IPS-15b (cell line): ENCODE measurements around the gene SPANXN3.
"Not testable (repeated sequence)": the region's sequence is repeated elsewhere in the genome, so short reads cannot be mapped to it uniquely, and the experiment has no call there.

Experiments used
- H3K27me3 ChIP-seq: one replicate; pipeline ENCODE4 v1.6.1; 2013; ENCODE audit warnings: low read length; ENCODE audit not compliant: control insufficient read depth, insufficient read depth
- H3K36me3 ChIP-seq: one replicate; pipeline ENCODE4 v1.6.1; 2013; ENCODE audit warnings: low read length; ENCODE audit not compliant: control insufficient read depth, insufficient read depth
- H3K4me1 ChIP-seq: one replicate; pipeline ENCODE4 v1.6.1; 2013; ENCODE audit warnings: mild to moderate bottlenecking, low read length; ENCODE audit not compliant: control insufficient read depth, insufficient read depth
- H3K4me3 ChIP-seq: one replicate; pipeline ENCODE4 v1.5.1; 2013; ENCODE audit warnings: low read depth, low read length
- H3K9ac ChIP-seq: one replicate; pipeline ENCODE4 v1.6.1; 2013; ENCODE audit warnings: low read depth, mild to moderate bottlenecking, low read length
- H3K9me3 ChIP-seq: one replicate; pipeline ENCODE4 v1.6.1; 2013; ENCODE audit warnings: mild to moderate bottlenecking, low read length; ENCODE audit not compliant: control insufficient read depth, insufficient read depth

The SPANXN3 gene, protein sequence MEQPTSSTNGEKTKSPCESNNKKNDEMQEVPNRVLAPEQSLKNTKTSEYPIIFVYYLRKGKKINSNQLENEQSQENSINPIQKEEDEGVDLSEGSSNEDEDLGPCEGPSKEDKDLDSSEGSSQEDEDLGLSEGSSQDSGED

DNA sequence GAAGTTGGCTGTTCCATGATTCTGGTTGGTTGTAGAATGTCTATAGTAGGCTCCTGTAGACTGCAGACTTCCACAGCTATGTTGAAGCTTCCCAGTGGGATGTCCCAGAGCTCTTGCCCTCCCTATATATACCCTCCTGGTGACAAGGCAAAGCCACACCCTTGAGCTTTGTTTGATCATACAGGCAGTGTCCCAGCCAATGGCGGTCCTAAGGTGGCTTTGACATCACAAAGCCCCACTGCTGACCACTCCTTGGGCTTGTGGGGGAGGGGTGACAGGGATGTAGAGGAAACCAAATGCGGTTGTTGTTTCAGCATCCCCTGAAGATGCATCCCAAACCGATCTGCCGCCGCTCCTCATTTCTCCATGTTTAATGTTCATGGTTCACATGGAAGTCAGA, at the start of gene SPANXN3:
SPANXN3 (minus strand) TSS at position 101 of the 400 bp plus-strand sequence; CDS start at position 17, 84 bp downstream.
- H3K4me3 ChIP-seq, H3K4me1 ChIP-seq, H3K27me3 ChIP-seq, H3K9me3 ChIP-seq, H3K36me3 ChIP-seq, H3K9ac ChIP-seq: not testable (repeated sequence)

DNA sequence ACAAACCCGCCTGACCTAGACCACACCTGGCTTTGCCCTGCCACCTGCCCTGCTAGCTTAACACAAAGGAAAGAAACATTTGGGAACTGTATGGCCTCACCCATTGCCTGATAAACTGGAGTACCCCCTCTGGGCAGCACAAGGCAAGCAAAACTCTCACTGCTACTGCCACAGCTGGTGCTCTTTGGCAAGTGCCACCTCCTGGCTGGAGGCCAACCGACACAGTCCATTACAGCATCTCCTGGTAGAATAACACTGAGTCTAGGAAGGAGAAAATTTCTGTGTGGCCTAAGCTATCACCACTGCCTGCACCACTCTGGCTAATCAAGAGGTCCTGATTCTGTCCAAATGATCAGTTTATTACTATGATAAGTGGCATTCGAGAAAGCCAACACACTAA, 18.9 kb upstream of the SPANXN3 start:
- Histone ChIP-seq H3K4me1 (no peaks in the 10 kb centered on the region), H3K36me3 (no peaks in the 10 kb centered on the region), H3K27me3 (no peaks in the 10 kb centered on the region), H3K4me3 (no peak overlapping the region), H3K9me3 (no peaks in the 10 kb centered on the region), H3K9ac (no peak overlapping the region)

DNA sequence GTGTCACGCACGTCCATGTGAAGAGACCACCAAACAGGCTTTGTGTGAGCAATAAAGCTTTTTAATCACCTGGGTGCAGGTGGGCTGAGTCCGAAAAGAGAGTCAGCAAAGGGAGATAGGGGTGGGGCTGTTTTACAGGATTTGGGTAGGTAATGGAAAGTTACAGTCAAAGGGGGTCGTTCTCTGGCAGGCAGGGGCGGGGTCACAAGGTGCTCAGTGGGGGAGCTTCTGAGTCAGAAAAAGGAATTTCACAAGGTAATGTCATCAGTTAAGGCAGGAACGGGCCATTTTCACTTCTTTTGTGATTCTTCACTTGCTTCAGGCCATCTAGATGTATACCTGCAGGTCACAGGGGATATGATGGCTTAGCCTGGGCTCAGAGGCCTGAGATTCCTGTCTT, 15.1 kb downstream of the SPANXN3 start:
- H3K4me1 ChIP-seq, H3K9me3 ChIP-seq, H3K9ac ChIP-seq, H3K4me3 ChIP-seq, H3K27me3 ChIP-seq, H3K36me3 ChIP-seq: not testable (repeated sequence)

DNA sequence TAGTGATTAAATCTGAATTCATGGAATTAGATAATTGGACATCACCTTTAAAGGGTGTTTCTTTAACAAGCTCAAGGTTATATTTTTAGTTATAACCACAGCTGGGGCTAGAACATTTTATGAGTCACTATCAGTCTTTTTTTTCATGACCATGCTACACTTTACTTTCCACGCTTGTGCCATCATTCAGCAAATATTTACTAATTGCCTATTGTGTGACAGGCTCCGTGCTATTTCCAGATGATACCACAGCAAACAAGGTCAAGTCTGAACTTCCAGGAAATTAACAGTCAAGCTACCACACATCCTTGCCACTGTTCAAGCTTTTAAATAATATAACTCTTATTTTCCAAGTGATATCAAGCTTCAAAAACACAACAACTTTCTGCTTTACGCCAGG, 16.5 kb downstream of the SPANXN3 start:
- peaks cover 3% of the 10 kb centered on the region for H3K9me3 ChIP-seq
- no peak overlapping the region for H3K4me3 ChIP-seq
- H3K9ac ChIP-seq = no peak overlapping the region
- no peaks in the 10 kb centered on the region for H3K27me3 ChIP-seq
- H3K36me3 ChIP-seq = no peaks in the 10 kb centered on the region
- H3K4me1 ChIP-seq = no peaks in the 10 kb centered on the region

DNA sequence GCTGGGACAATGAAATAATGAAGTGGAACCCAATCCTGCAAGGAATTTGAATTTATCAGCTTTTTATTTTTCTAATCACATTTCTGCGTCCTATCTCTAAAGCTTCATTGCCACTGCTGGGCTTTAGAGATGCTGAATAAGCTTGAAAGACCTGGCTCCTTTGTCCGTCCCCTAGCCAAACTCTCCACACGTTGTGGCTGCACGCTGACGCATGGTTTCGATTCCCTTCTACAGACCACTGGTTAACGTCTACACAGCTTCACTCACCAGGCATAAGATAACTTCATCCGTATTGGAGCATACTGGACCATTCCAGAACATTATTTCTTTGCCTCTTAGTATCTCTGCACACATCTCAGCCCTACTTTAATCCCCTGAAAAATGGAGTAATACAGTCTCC, 31.2 kb downstream of the SPANXN3 start:
- H3K36me3 ChIP-seq = no peaks in the 10 kb centered on the region
- peaks cover 5% of the 10 kb centered on the region for H3K4me1 ChIP-seq
- H3K4me3 ChIP-seq = no peak overlapping the region
- H3K9me3 ChIP-seq = no peaks in the 10 kb centered on the region
- H3K9ac ChIP-seq = no peak overlapping the region
- no peaks in the 10 kb centered on the region for H3K27me3 ChIP-seq

DNA sequence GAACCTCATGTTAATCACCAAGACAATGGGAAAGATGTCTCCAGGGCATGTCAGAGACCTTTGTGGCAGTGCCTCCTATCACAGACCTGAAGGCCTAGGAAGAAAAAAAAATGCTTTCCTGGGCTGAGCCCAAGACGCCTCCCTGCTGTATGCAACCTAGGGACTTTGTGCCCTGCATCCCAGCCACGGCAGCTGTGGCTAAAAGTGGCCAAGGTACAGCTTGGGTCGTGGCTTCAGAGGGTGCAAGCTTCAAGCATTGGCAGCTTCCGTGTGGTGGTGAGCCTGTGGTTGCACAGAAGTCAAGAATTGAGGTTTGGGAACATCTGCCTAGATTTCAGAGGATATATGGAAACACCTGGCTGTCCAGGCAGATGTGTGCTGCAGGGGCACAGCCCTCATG, 40.5 kb downstream of the SPANXN3 start:
- H3K4me1 ChIP-seq = no peaks in the 10 kb centered on the region
- H3K9me3 ChIP-seq = no peaks in the 10 kb centered on the region
- no peak overlapping the region for H3K9ac ChIP-seq
- H3K4me3 ChIP-seq = no peak overlapping the region
- H3K36me3 ChIP-seq = no peaks in the 10 kb centered on the region
- no peaks in the 10 kb centered on the region for H3K27me3 ChIP-seq

DNA sequence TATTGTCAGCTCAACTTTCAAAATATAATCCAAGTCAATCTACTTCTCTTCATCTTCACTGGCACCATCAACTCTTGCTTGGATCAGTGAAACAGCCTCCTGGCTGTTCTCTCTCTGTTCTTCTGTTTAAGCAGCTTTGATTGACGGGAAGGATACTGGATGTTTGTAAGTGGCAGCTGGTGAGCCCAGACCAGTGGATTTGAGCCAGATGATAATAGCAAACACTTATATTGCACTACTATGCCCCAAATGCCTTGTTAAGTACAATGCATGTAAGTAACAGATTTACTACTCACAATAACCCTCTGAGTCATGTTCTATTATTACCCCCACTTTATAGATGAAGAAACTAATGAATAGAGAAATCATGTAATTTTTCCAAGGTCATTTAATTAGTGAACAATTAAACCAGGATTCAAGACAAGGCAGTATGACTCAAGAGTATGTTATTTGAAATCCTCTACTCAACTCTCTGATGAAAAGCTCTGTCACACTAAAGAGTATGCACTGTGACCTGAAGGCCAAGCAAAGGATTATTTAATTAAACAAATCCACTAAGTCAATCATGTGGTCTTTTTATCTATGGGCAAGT, 44.8 kb downstream of the SPANXN3 start:
- no peaks in the 10 kb centered on the region for H3K4me1 ChIP-seq
- H3K9ac ChIP-seq = no peak overlapping the region
- H3K36me3 ChIP-seq = no peaks in the 10 kb centered on the region
- no peaks in the 10 kb centered on the region for H3K9me3 ChIP-seq
- no peak overlapping the region for H3K4me3 ChIP-seq
- no peaks in the 10 kb centered on the region for H3K27me3 ChIP-seq

DNA sequence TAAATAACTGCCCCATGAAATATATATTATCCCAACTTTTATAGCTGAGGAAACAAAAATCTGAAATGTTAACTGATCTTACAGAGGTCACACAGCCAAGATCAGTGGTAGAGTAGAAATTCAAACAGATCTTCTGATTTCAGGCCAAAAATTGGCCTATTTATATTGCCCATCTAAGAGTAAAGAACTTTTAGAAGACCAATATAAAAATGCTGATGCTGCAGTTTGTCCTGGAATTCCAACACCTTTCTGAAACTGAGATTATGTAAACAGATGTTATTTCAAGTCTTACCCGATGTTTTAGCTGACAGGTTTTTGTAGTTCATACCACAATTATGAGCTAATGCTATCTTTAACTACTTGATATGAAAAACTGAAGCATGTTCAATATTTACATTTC, 51.1 kb downstream of the SPANXN3 start:
- H3K9ac ChIP-seq = no peak overlapping the region

DNA sequence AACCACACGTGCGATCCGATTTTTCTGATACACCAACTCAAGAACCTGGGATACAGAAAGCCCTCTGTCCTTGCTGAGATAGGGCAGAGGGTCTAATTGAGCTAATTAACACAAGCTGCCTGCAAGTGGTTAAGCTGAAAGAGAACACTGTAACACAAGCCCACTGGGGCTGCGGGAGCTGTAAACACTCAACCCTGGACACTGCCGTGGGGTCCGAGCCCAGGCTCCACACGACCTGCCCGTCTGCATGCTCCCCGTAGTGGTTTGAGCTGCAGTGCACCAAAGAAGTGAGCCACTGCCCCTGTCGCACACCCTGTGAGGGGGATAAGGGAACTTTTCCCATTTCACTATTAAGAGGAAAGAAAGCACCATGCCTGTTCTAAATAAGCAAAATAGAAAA, 54.6 kb downstream of the SPANXN3 start:
- H3K36me3 ChIP-seq = no peaks in the 10 kb centered on the region
- H3K4me1 ChIP-seq = no peaks in the 10 kb centered on the region
- no peak overlapping the region for H3K9ac ChIP-seq
- H3K9me3 ChIP-seq = no peaks in the 10 kb centered on the region
- no peaks in the 10 kb centered on the region for H3K27me3 ChIP-seq
- no peak overlapping the region for H3K4me3 ChIP-seq

More for the DNA sequence above, 51.1 kb downstream of the SPANXN3 start:
- Histone ChIP-seq H3K9me3 (no peaks in the 10 kb centered on the region), H3K36me3 (no peaks in the 10 kb centered on the region), H3K4me1 (no peaks in the 10 kb centered on the region), H3K27me3 (no peaks in the 10 kb centered on the region), H3K4me3 (no peak overlapping the region)

DNA sequence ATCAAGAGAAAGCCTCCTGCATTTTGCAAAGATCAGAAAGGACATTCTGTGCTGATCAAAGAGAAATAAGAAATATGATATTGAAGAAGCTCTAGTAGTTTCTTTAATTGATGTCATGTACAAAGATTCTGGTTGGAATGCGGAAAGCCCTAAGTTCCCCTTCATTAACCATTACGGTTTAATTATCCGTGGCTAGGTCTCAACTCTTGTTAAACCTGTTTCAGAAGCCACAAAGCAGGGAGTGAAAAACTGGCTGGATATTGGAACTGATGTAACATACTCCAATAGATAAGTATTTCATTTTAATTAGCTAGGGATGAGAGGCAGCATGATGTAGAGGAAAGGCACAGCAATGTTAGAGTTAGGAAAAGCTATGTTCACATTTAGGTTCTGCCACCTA, 55.7 kb downstream of the SPANXN3 start:
- Histone ChIP-seq H3K4me1 (no peaks in the 10 kb centered on the region), H3K36me3 (no peaks in the 10 kb centered on the region), H3K4me3 (no peak overlapping the region), H3K9ac (no peak overlapping the region), H3K9me3 (no peaks in the 10 kb centered on the region), H3K27me3 (no peaks in the 10 kb centered on the region)
